HEK293T (cell line): ENCODE results near the gene MKRN3.

Source experiments
- ARNT ChIP-seq: fragments of 450-650 bp; IDR thresholded peaks from 2 replicates; pipeline ENCODE4 v1.6.1; 2017; ENCODE audit warnings: mild to moderate bottlenecking
- BHLHE40 ChIP-seq: fragments of 450-650 bp; IDR thresholded peaks from 2 replicates; pipeline ENCODE4 v1.6.1; 2016; ENCODE audit warnings: mild to moderate bottlenecking, moderate library complexity, borderline replicate concordance
- ELF4 ChIP-seq: fragments of 450-650 bp; IDR thresholded peaks from 2 replicates; pipeline ENCODE4 v1.6.1; 2017; ENCODE audit warnings: antibody characterized with exemption
- FOXA1 ChIP-seq: fragments of 450-650 bp; IDR thresholded peaks from 2 replicates; pipeline ENCODE4 v1.6.1; 2016; ENCODE audit warnings: mild to moderate bottlenecking
- FOXM1 ChIP-seq: fragments of 450-650 bp; IDR thresholded peaks from 2 replicates; pipeline ENCODE4 v1.6.1; 2017; ENCODE audit warnings: mild to moderate bottlenecking, borderline replicate concordance
- NFRKB ChIP-seq: fragments of 450-650 bp; IDR thresholded peaks from 2 replicates; pipeline ENCODE4 v1.6.1; 2016; ENCODE audit warnings: mild to moderate bottlenecking, moderate library complexity
- TARDBP ChIP-seq: fragments of 450-650 bp; IDR thresholded peaks from 2 replicates; pipeline ENCODE4 v1.6.1; 2016

- TF ChIP-seq BHLHE40, result no peak
- no peak for TF ChIP-seq FOXA1
- no peak for TF ChIP-seq NFRKB
- no peak for TF ChIP-seq ELF4
- TF ChIP-seq ARNT, result no peak
- no peak for TF ChIP-seq FOXM1
- no peak for TF ChIP-seq TARDBP
Observed at GRCh38 chr15:23606226-23606625, 40.8 kb downstream of the MKRN3 start.
